ENCODE measurements around the gene FCSK. TPM values are rescaled to one million over a fixed set of nuclear protein-coding genes. Genes with fewer than 3 reads are reported as not detected.
A peak's percentile ranks its signal among the peaks of the same experiment; 100 is the strongest.

Gene FCSK
- total and polyA plus RNA-seq, 10 of the 15 experiments (the other 5 are each of a cell fraction or from before 2014, with no cell fraction given): 0.60 to 17.6 (median 7.4) TPM

- TF ChIP-seq STAT1 (conservative IDR thresholded peaks at IDR 0.05): peak; percentile 84; the same call in 1 of the 2 replicates
- 0 out of 2 replicates have a peak, but pooled peaks have one; percentile 3 for TF ChIP-seq NRF1 (conservative IDR thresholded peaks at IDR 0.05; ENCODE audit: low read depth, low read length)
- peak; percentile 5 to 16; a peak in 2 of 4 replicates for TF ChIP-seq IKZF2 (IDR thresholded peaks at IDR 0.05)
- no peak for TF ChIP-seq ZBED1 (IDR thresholded peaks at IDR 0.05; ENCODE audit: borderline replicate concordance)
- TF ChIP-seq TAF1 (IDR thresholded peaks at IDR 0.05; ENCODE audit: borderline replicate concordance, low read depth, low read length): 0 out of 2 replicates have a peak, but pooled peaks have one; percentile 34
- TF ChIP-seq RAD51 (IDR thresholded peaks at IDR 0.05): no peak
- TF ChIP-seq, protein P1, sequence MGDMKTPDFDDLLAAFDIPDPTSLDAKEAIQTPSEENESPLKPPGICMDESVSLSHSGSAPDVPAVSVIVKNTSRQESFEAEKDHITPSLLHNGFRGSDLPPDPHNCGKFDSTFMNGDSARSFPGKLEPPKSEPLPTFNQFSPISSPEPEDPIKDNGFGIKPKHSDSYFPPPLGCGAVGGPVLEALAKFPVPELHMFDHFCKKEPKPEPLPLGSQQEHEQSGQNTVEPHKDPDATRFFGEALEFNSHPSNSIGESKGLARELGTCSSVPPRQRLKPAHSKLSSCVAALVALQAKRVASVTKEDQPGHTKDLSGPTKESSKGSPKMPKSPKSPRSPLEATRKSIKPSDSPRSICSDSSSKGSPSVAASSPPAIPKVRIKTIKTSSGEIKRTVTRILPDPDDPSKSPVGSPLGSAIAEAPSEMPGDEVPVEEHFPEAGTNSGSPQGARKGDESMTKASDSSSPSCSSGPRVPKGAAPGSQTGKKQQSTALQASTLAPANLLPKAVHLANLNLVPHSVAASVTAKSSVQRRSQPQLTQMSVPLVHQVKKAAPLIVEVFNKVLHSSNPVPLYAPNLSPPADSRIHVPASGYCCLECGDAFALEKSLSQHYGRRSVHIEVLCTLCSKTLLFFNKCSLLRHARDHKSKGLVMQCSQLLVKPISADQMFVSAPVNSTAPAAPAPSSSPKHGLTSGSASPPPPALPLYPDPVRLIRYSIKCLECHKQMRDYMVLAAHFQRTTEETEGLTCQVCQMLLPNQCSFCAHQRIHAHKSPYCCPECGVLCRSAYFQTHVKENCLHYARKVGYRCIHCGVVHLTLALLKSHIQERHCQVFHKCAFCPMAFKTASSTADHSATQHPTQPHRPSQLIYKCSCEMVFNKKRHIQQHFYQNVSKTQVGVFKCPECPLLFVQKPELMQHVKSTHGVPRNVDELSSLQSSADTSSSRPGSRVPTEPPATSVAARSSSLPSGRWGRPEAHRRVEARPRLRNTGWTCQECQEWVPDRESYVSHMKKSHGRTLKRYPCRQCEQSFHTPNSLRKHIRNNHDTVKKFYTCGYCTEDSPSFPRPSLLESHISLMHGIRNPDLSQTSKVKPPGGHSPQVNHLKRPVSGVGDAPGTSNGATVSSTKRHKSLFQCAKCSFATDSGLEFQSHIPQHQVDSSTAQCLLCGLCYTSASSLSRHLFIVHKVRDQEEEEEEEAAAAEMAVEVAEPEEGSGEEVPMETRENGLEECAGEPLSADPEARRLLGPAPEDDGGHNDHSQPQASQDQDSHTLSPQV (IDR thresholded peaks at IDR 0.05): no peak
- peak; percentile 11 for TF ChIP-seq SP1 (IDR thresholded peaks at IDR 0.05; ENCODE audit: low read depth, low read length)
- TF ChIP-seq ZNF217 (IDR thresholded peaks at IDR 0.05): no peak
- peak; percentile 98 for TF ChIP-seq CREM (IDR thresholded peaks at IDR 0.05; ENCODE audit: low read depth)
- no peak for TF ChIP-seq SKIL (IDR thresholded peaks at IDR 0.05; ENCODE audit: low read depth, poor library complexity, severe bottlenecking)
- peak; percentile 81 for TF ChIP-seq NR2C1 (IDR thresholded peaks at IDR 0.05)
- no peak for TF ChIP-seq SUPT20H (IDR thresholded peaks at IDR 0.05; ENCODE audit: borderline replicate concordance, control insufficient read depth, low read depth, low read length)
- peak; percentile 100 for TF ChIP-seq IKZF1 (conservative IDR thresholded peaks at IDR 0.05)
- TF ChIP-seq MTA3 (IDR thresholded peaks at IDR 0.05; ENCODE audit: borderline replicate concordance, low read length): no peak
- peak; percentile 74; the same call in 1 of the 2 replicates for TF ChIP-seq NBN (IDR thresholded peaks at IDR 0.05)
- no peak for TF ChIP-seq IRF5 (IDR thresholded peaks at IDR 0.05; ENCODE audit: borderline replicate concordance)
- TF ChIP-seq TARDBP (IDR thresholded peaks at IDR 0.05; ENCODE audit: borderline replicate concordance): peak; percentile 100
- no peak for TF ChIP-seq NR2C2 (IDR thresholded peaks at IDR 0.05; ENCODE audit: borderline replicate concordance, control insufficient read depth, insufficient read length, low read depth)
- peak; percentile 38; the same call in 1 of the 2 replicates for TF ChIP-seq DPF2 (IDR thresholded peaks at IDR 0.05)
- peak; percentile 100 for TF ChIP-seq HCFC1 (IDR thresholded peaks at IDR 0.05; ENCODE audit: low read length)
Measured at GRCh38 chr16:70438969-70439862, 15.2 kb upstream of the FCSK start, which contains the start of gene ST3GAL2 (continued).
